B cell (primary cell): ENCODE data around the gene CAMTA1. TPM values are rescaled to one million over a fixed set of nuclear protein-coding genes. Genes with fewer than 3 reads are reported as not detected.

Source experiments
- ATAC-seq: fragments of 200-7000 bp; cut with Tn5 transposase; one replicate; pipeline ENCODE4 v1.10.0; 2021; ENCODE audit warnings: low read depth, mild to moderate bottlenecking, moderate number of reproducible peaks, moderate library complexity
- CTCF ChIA-PET: fragments of 350-600 bp; sonication (Branson Sonifier 250); formaldehyde crosslinking; loops from one replicate; lab custom pipeline; 2021; ENCODE audit warnings: antibody characterized with exemption, inconsistent platforms; lab: Charles Lee
- POLR2A ChIA-PET: fragments of 350-600 bp; sonication (Branson Sonifier 250); formaldehyde crosslinking; loops from one replicate; lab custom pipeline; 2021; ENCODE audit warnings: antibody characterized with exemption; lab: Charles Lee
- DNase-seq: peaks from one replicate; pipeline ENCODE4 v3.0.0; 2013
- H2AFZ ChIP-seq: 2 replicates; pipeline ENCODE4 v1.6.1; 2012; ENCODE audit warnings: mild to moderate bottlenecking, low read depth, low read length; ENCODE audit not compliant: insufficient read depth, poor library complexity, severe bottlenecking
- H3K27ac ChIP-seq, 2 donors: 1 replicate in 1 of 2; 2 replicates in 1 of 2; pipeline ENCODE4 v1.5.1; 2012 to 2013; ENCODE audit warnings: low read length in 2 of 2, mild to moderate bottlenecking in 2 of 2, moderate library complexity in 1 of 2
- H3K27me3 ChIP-seq, 4 experiments: fragments of 200-600 bp in 1 of 4; sonication (generic) in 1 of 4; replicated peaks in 1 of 4; 1 replicate in 2 of 4; 2 replicates in 2 of 4; pipeline versions ENCODE4 v1.6.1 to v1.7.0; 2013 to 2016; ENCODE audit warnings: low read length in 3 of 4, mild to moderate bottlenecking in 2 of 4, mixed read lengths in 1 of 4, moderate library complexity in 1 of 4; ENCODE audit not compliant: insufficient read depth in 4 of 4, control insufficient read depth in 3 of 4; ENCODE audit errors: control extremely low read depth in 1 of 4
- H3K36me3 ChIP-seq, 2 experiments: replicated peaks in 1 of 2; 1 replicate in 1 of 2; 2 replicates in 1 of 2; pipeline versions ENCODE4 v1.6.1 to v1.7.1; 2013; ENCODE audit warnings: low read length in 1 of 2; ENCODE audit not compliant: insufficient read depth in 2 of 2, control insufficient read depth in 1 of 2; ENCODE audit errors: control extremely low read depth in 1 of 2, extremely low read depth in 1 of 2
- H3K4me1 ChIP-seq, 2 donors: fragments of 200-600 bp in 1 of 2; sonication (generic) in 1 of 2; 1 replicate in 1 of 2; 2 replicates in 1 of 2; pipeline versions ENCODE4 v1.5.1 to v1.6.1; 2013 to 2017; ENCODE audit warnings: low read length in 2 of 2; ENCODE audit not compliant: control insufficient read depth in 2 of 2, insufficient read depth in 2 of 2
- H3K4me2 ChIP-seq: replicated peaks from 2 replicates; pipeline ENCODE3; 2012; ENCODE audit warnings: mild to moderate bottlenecking, low read depth, low read length; ENCODE audit not compliant: poor library complexity, severe bottlenecking
- H3K4me3 ChIP-seq, 5 experiments: fragments of 200-600 bp in 1 of 5; sonication (generic) in 1 of 5; 1 replicate in 3 of 5; 2 replicates in 2 of 5; pipeline versions ENCODE4 v1.5.1 to v1.7.0; 2011 to 2016; ENCODE audit warnings: low read length in 4 of 5, mild to moderate bottlenecking in 4 of 5, low read depth in 2 of 5, control low read depth in 1 of 5, moderate library complexity in 1 of 5; ENCODE audit not compliant: insufficient read depth in 1 of 5; ENCODE audit errors: control extremely low read depth in 1 of 5, extremely low read depth in 1 of 5
- H3K79me2 ChIP-seq: fragments of 200-600 bp; sonication (generic); one replicate; pipeline ENCODE4 v1.6.0; 2016; ENCODE audit warnings: low read length; ENCODE audit not compliant: control insufficient read depth, insufficient read depth
- H3K9ac ChIP-seq: fragments of 200-600 bp; sonication (generic); 2 replicates; pipeline ENCODE4 v1.6.1; 2017; ENCODE audit warnings: mild to moderate bottlenecking, low read length, moderate library complexity
- H3K9me3 ChIP-seq, 3 donors: one replicate each; pipeline versions ENCODE4 v1.6.1 to v1.7.1; 2013; ENCODE audit warnings: low read length in 2 of 3; ENCODE audit not compliant: control insufficient read depth in 2 of 3, insufficient read depth in 1 of 3; ENCODE audit errors: control extremely low read depth in 1 of 3
- H4K20me1 ChIP-seq: 2 replicates; pipeline ENCODE4 v1.6.0; 2012; ENCODE audit warnings: mild to moderate bottlenecking, low read length; ENCODE audit not compliant: insufficient read depth, control insufficient read depth, poor library complexity, severe bottlenecking
- H3K27ac Mint-ChIP-seq: one replicate; pipeline ENCODE4 v1.8.0; 2021; ENCODE audit warnings: mixed read lengths
- H3K27me3 Mint-ChIP-seq: one replicate; pipeline ENCODE4 v1.8.0; 2021; ENCODE audit warnings: mixed read lengths
- H3K4me1 Mint-ChIP-seq: one replicate; pipeline ENCODE4 v1.8.0; 2021; ENCODE audit warnings: mixed read lengths
- H3K4me3 Mint-ChIP-seq: one replicate; pipeline ENCODE4 v1.8.0; 2021; ENCODE audit warnings: mixed read lengths
- H3K9me3 Mint-ChIP-seq: one replicate; pipeline ENCODE4 v1.8.0; 2022; ENCODE audit warnings: mixed read lengths; ENCODE audit not compliant: insufficient read depth
- EZH2 ChIP-seq: IDR thresholded peaks from 2 replicates; pipeline ENCODE4 v1.6.1; 2012; ENCODE audit warnings: borderline replicate concordance, low read depth, mild to moderate bottlenecking, moderate library complexity, low read length; ENCODE audit not compliant: insufficient read depth, poor library complexity, severe bottlenecking
- WGBS: methylation state at CpG from one replicate; pipeline ENCODE4 v1.1.5; 2013; ENCODE audit warnings: missing lambda C conversion rate; ENCODE audit not compliant: insufficient coverage; 5-methylcytosine and 5-hydroxymethylcytosine counted together
- intact Hi-C: fragments of 100-400 bp; cut with micrococcal nuclease; formaldehyde crosslinking; loops from one replicate; pipeline ENCODE4 v1.10.0; 2022
- polyA plus RNA-seq: library from polyadenylated mRNA; depleted of rRNA; stranded (reverse); fragments of >200 nt; gene quantifications from 2 replicates; pipeline ENCODE4 v1.2.3, GENCODE V29; 2012
- total RNA-seq, 2 donors: library from RNA; stranded (reverse); fragments of 120-200 nt in 1 of 2; gene quantifications; 1 replicate in 1 of 2; 2 replicates in 1 of 2; pipeline versions ENCODE4 v1.2.3 to v1.2.4, GENCODE V29; 2013 to 2022
- TF ChIP-seq, protein P1 (sequence below): fragments of 200-600 bp; IDR thresholded peaks from one replicate; pipeline ENCODE4 v1.8.0; 2022; ENCODE audit warnings: antibody characterized with exemption, mild to moderate bottlenecking

Gene CAMTA1
- total and polyA plus RNA-seq, 2 donors (not counting 1 experiment from before 2014, with no cell fraction given): 42.2 to 45.7 TPM

DNA sequence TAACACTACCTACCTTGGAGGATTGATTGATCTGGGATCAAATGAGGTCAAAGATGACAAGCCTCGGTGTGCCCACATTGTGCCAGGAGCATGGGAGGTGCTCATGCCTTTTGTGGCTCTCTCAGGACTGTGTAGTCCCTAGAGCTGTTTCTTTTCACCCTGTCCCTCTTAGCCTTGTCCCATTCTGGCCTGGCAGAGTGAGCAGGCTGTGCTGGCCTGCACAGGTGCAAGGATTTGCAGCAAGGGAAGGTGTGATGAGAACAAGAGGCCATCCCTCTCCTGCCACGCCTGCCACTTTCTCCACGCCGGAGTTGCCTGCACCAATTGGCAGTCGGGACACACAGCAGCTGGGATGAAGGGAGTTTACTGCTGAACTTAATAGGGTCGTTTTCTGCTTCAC, 575.3 kb downstream of the CAMTA1 start:
- Histone ChIP-seq H4K20me1 (no peaks in the 10 kb centered on the region), H3K4me1 (no peaks in the 10 kb centered on the region), H3K9ac (no peak overlapping the region), H2AFZ (no peak overlapping the region), H3K27ac (no peak overlapping the region), H3K4me3 (no peak overlapping the region), H3K79me2 (no peaks in the 10 kb centered on the region), H3K9me3 (peaks cover 0 to 14% (median 0%) of the 10 kb centered on the region in 3 donors), H3K27me3 (no peaks in the 10 kb centered on the region), H3K4me2 (no peak overlapping the region), H3K36me3 (no peaks in the 10 kb centered on the region)
- WGBS: 63% methylated on average over 6 of the region's 6 CpGs
- CTCF ChIA-PET: no interaction called here
- POLR2A ChIA-PET: no interaction called here
- no peaks in the 10 kb centered on the region for H3K9me3 Mint-ChIP-seq
- peaks cover 8% of the 10 kb centered on the region for H3K27me3 Mint-ChIP-seq
- TF ChIP-seq, protein P1, sequence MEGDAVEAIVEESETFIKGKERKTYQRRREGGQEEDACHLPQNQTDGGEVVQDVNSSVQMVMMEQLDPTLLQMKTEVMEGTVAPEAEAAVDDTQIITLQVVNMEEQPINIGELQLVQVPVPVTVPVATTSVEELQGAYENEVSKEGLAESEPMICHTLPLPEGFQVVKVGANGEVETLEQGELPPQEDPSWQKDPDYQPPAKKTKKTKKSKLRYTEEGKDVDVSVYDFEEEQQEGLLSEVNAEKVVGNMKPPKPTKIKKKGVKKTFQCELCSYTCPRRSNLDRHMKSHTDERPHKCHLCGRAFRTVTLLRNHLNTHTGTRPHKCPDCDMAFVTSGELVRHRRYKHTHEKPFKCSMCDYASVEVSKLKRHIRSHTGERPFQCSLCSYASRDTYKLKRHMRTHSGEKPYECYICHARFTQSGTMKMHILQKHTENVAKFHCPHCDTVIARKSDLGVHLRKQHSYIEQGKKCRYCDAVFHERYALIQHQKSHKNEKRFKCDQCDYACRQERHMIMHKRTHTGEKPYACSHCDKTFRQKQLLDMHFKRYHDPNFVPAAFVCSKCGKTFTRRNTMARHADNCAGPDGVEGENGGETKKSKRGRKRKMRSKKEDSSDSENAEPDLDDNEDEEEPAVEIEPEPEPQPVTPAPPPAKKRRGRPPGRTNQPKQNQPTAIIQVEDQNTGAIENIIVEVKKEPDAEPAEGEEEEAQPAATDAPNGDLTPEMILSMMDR: no peak
- TF ChIP-seq EZH2: no peak
- ATAC-seq (no peak), DNase-seq (no peak)
- H3K4me1 Mint-ChIP-seq: no peaks in the 10 kb centered on the region
- no peak overlapping the region for H3K4me3 Mint-ChIP-seq
- no peak overlapping the region for H3K27ac Mint-ChIP-seq
- intact Hi-C loops: no loop called here

DNA sequence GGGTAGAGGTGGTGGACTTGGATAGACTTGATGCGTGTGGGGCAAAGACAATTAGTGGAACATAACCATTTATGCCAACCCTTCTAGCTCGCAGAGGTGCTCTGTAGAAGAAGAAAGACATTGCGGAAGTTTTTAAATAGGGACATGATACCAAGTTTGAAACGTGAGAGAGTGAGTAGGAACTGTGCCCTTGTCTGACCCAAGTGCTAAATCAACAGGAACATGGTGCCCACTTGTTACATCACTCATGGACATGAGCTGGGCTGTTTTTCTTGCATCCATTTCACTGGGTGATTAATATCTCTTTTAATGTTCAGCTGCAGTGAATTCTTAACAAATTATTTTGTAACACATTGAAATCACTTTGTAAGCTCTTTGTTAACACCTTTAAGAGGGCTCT, 577.7 kb downstream of the CAMTA1 start:
- H3K4me2 ChIP-seq: no peak overlapping the region
- H3K4me3 ChIP-seq: no peak overlapping the region
- 79% methylated on average over 2 of the region's 4 CpGs for WGBS
- Mint-ChIP-seq H3K9me3 (no peaks in the 10 kb centered on the region), H3K4me1 (no peaks in the 10 kb centered on the region), H3K27me3 (peaks cover 5% of the 10 kb centered on the region), H3K4me3 (no peak overlapping the region), H3K27ac (no peak overlapping the region)
- no peaks in the 10 kb centered on the region for H3K27me3 ChIP-seq
- H3K36me3 ChIP-seq: no peaks in the 10 kb centered on the region
- intact Hi-C loops: no loop called here
- no peak overlapping the region for H2AFZ ChIP-seq
- H3K9me3 ChIP-seq: peaks cover 0 to 8% (median 0%) of the 10 kb centered on the region in 3 donors
- no peaks in the 10 kb centered on the region for H3K4me1 ChIP-seq
- no peak for ATAC-seq
- TF ChIP-seq, protein P1: no peak
- no peak for TF ChIP-seq EZH2
- H3K9ac ChIP-seq: no peak overlapping the region
- H3K79me2 ChIP-seq: no peaks in the 10 kb centered on the region
- POLR2A ChIA-PET: no interaction called here
- no peaks in the 10 kb centered on the region for H4K20me1 ChIP-seq
- CTCF ChIA-PET: no interaction called here
- no peak for DNase-seq
- H3K27ac ChIP-seq: no peak overlapping the region
